Activated naive CD4-positive, alpha-beta T cell treated with anti-CD3 and anti-CD28 coated beads, Interleukin-2, amount 50 U/mL, for 72 hours (primary cell): ENCODE data around the gene POLE. TPM values are rescaled to one million over a fixed set of nuclear protein-coding genes. Genes with fewer than 3 reads are reported as not detected.
A peak's percentile ranks its signal among the peaks of the same experiment; 100 is the strongest.

ENCODE experiments used
- ATAC-seq, 2 donors: fragments of 150-1000 bp; cut with Tn5 transposase; 2 replicates each; pipeline ENCODE4 v1.10.0; 2021; ENCODE audit warnings: mild to moderate bottlenecking in 2 of 2, moderate library complexity in 2 of 2
- DNase-seq, 2 donors: peaks; one replicate each; pipeline ENCODE4 v3.0.0; 2021 to 2022; ENCODE audit warnings: low spot score in 2 of 2
- H3K27ac Mint-ChIP-seq, 2 donors: one replicate each; pipeline ENCODE4 v1.8.0; 2022; ENCODE audit warnings: mild to moderate bottlenecking in 2 of 2, mixed read lengths in 2 of 2
- H3K36me3 Mint-ChIP-seq, 2 donors: one replicate each; pipeline ENCODE4 v1.8.0; 2022; ENCODE audit warnings: mixed read lengths in 2 of 2
- H3K9me3 Mint-ChIP-seq, 2 donors: one replicate each; pipeline ENCODE4 v1.8.0; 2022; ENCODE audit warnings: mixed read lengths in 2 of 2
- total RNA-seq, 2 donors: library from RNA; stranded (reverse); gene quantifications; one replicate each; pipeline ENCODE4 v1.2.3, GENCODE V29; 2022

The POLE gene
- total RNA-seq, 2 donors from 2014 or later, result 164 to 177 TPM

GRCh38 chr12:132620113-132620898 is 66.8 kb downstream of the POLE start:
- H3K27ac Mint-ChIP-seq, result no peak overlapping the region
- ATAC-seq (no peak), DNase-seq (no peak)
- H3K36me3 Mint-ChIP-seq, result peaks cover 14 to 29% of the 10 kb centered on the region in 2 donors
- H3K9me3 Mint-ChIP-seq, result peaks cover 0 to 14% of the 10 kb centered on the region in 2 donors

- Mint-ChIP-seq H3K9me3 (peaks cover 0 to 18% of the 10 kb centered on the region in 2 donors), H3K36me3 (peaks cover 10 to 26% of the 10 kb centered on the region in 2 donors), H3K27ac (no peak overlapping the region)
- ATAC-seq (no peak), DNase-seq (no peak)
Observed at GRCh38 chr12:132619386-132620112, 67.6 kb downstream of the POLE start.

- H3K9me3 Mint-ChIP-seq, result peaks cover 0 to 18% of the 10 kb centered on the region in 2 donors
- no peak for ATAC-seq
- no peak for DNase-seq
- H3K36me3 Mint-ChIP-seq, result peaks cover 10 to 26% of the 10 kb centered on the region in 2 donors
- no peak overlapping the region for H3K27ac Mint-ChIP-seq
Observed at GRCh38 chr12:132619071-132619385, 68.1 kb downstream of the POLE start.

GRCh38 chr12:132618683-132619043 is 68.5 kb downstream of the POLE start, which contains the start of gene P2RX2:
P2RX2 (plus strand) TSS chr12:132618776; CDS start chr12:132618817, 41 bp downstream.
- peaks cover 10 to 26% of the 10 kb centered on the region in 2 donors for H3K36me3 Mint-ChIP-seq
- H3K27ac Mint-ChIP-seq, result peak within 1 kb of the TSS in 1 of 2 donors; percentile 98
- DNase-seq (no peak), ATAC-seq (no peak)
- H3K9me3 Mint-ChIP-seq, result peaks cover 0 to 18% of the 10 kb centered on the region in 2 donors

GRCh38 chr12:132617822-132618682 is 69.1 kb downstream of the POLE start:
- Mint-ChIP-seq H3K9me3 (peaks cover 0 to 18% of the 10 kb centered on the region in 2 donors), H3K27ac (peak overlapping the region in 1 of 2 donors; percentile 98), H3K36me3 (peaks cover 10 to 26% of the 10 kb centered on the region in 2 donors)
- DNase-seq (no peak), ATAC-seq (no peak)

- H3K9me3 Mint-ChIP-seq, result peaks cover 0 to 18% of the 10 kb centered on the region in 2 donors
- H3K27ac Mint-ChIP-seq, result no peak overlapping the region
- DNase-seq (no peak), ATAC-seq (no peak)
- peaks cover 10 to 26% of the 10 kb centered on the region in 2 donors for H3K36me3 Mint-ChIP-seq
Observed at GRCh38 chr12:132617135-132617701, 69.9 kb downstream of the POLE start.

- no peak overlapping the region for H3K27ac Mint-ChIP-seq
Observed at GRCh38 chr12:132615579-132616038, 71.5 kb downstream of the POLE start.

GRCh38 chr12:132614861-132615578 is 72.1 kb downstream of the POLE start:
- peaks cover 10 to 33% of the 10 kb centered on the region in 2 donors for H3K36me3 Mint-ChIP-seq
- H3K27ac Mint-ChIP-seq, result no peak overlapping the region
- H3K9me3 Mint-ChIP-seq, result peaks cover 0 to 18% of the 10 kb centered on the region in 2 donors
- DNase-seq (peak; percentile 79 to 82), ATAC-seq (peak; percentile 81 to 89)

More at GRCh38 chr12:132615579-132616038, 71.5 kb downstream of the POLE start:
- H3K36me3 Mint-ChIP-seq, result peaks cover 10 to 30% of the 10 kb centered on the region in 2 donors
- ATAC-seq (no peak), DNase-seq (no peak)
- peaks cover 0 to 18% of the 10 kb centered on the region in 2 donors for H3K9me3 Mint-ChIP-seq

GRCh38 chr12:132614029-132614428 is 73.1 kb downstream of the POLE start:
- no peak overlapping the region for H3K27ac Mint-ChIP-seq
- DNase-seq (no peak), ATAC-seq (no peak)
- peaks cover 10 to 33% of the 10 kb centered on the region in 2 donors for H3K36me3 Mint-ChIP-seq
- H3K9me3 Mint-ChIP-seq, result peaks cover 0 to 18% of the 10 kb centered on the region in 2 donors

- ATAC-seq (no peak), DNase-seq (no peak)
- no peak overlapping the region for H3K27ac Mint-ChIP-seq
- H3K9me3 Mint-ChIP-seq, result peaks cover 0 to 10% of the 10 kb centered on the region in 2 donors
- H3K36me3 Mint-ChIP-seq, result peaks cover 0 to 16% of the 10 kb centered on the region in 2 donors
Observed at GRCh38 chr12:132611620-132612019, 75.5 kb downstream of the POLE start.

- Mint-ChIP-seq H3K27ac (no peak overlapping the region), H3K36me3 (peaks cover 0 to 12% of the 10 kb centered on the region in 2 donors)
Observed at GRCh38 chr12:132610866-132611602, 76.1 kb downstream of the POLE start.

GRCh38 chr12:132610051-132610759 is 76.9 kb downstream of the POLE start, which contains the start of gene LRCOL1:
LRCOL1 (minus strand) TSS chr12:132610582; CDS start chr12:132606251, 4,331 bp downstream.
- Mint-ChIP-seq H3K27ac (no peak within 1 kb of the TSS), H3K9me3 (peaks cover 0 to 3% of the 10 kb centered on the region in 2 donors), H3K36me3 (peaks cover 0 to 7% of the 10 kb centered on the region in 2 donors)
- DNase-seq, result no peak
- ATAC-seq, result no peak

More at GRCh38 chr12:132610866-132611602, 76.1 kb downstream of the POLE start:
- DNase-seq, result no peak
- no peak for ATAC-seq
- peaks cover 0 to 10% of the 10 kb centered on the region in 2 donors for H3K9me3 Mint-ChIP-seq

GRCh38 chr12:132608231-132609171 is 78.6 kb downstream of the POLE start:
- Mint-ChIP-seq H3K9me3 (no peaks in the 10 kb centered on the region), H3K27ac (no peak overlapping the region), H3K36me3 (peaks cover 0 to 7% of the 10 kb centered on the region in 2 donors)
- ATAC-seq (peak in 1 of 2 donors; percentile 36), DNase-seq (peak in 1 of 2 donors; percentile 52)
